Activated CD4-positive, CD25-positive, alpha-beta regulatory T cell (primary cell): Measurements from ENCODE around the gene ADAMTSL3.
"Not testable (repeated sequence)": the region's sequence is repeated elsewhere in the genome, so short reads cannot be mapped to it uniquely, and the experiment has no call there.

Source experiments
- DNase-seq, 4 experiments: peaks; one replicate each; lab custom pipeline; 2025; lab: John Stamatoyannopoulos, UW

ADAMTSL3 gene

DNA sequence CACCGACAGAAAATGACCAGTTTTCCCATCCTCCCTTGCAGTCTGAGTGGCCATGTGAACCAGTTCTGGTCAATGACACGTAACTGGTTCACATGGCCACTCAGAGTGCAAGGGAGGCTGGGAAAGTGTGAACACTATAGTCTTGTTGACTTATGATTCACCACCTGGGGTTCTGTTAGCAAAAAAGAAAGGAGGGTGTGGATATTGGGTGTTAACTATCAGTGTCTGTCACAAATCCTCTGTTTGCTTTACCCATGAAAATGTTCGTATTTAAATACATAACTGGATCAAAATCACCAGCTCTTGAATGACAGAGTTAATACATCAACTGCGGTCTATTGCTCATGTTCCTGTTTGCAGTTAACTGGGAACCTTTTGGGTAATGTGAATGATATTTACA is 92.3 kb downstream of the ADAMTSL3 start:
- no peak for DNase-seq

DNA sequence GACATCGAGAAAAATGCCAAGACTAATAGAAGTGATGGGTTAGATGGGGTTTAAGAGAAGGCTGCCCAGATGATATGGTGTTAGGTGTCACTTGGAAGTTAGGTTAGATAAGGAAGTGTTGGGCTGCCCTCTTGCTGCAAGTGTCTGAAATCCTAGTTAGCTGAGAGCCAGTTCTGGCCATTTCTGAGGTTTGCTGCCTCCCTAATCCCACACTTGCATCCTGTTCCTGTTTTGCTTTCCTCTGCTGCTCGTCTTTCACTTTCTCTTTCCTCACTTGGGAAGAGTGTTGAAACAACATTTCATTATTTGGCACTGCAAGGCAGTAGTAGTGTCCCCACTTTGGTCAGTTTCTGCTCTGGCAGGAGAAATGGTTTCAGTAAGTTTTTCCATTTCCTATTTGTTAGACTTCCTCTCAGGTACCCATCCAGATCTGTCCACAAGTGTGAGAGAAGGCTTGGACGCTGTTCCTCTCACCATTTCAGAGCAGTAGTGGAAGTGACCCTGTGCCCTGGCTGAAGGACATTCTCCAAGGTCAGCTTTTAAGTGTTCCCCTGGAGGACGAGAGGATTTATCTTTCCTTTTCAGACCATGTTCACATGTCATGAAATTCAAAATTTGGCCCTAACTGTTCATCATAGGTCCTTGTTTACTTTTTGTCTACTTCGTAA is 93.3 kb downstream of the ADAMTSL3 start:
- DNase-seq, result no peak

DNA sequence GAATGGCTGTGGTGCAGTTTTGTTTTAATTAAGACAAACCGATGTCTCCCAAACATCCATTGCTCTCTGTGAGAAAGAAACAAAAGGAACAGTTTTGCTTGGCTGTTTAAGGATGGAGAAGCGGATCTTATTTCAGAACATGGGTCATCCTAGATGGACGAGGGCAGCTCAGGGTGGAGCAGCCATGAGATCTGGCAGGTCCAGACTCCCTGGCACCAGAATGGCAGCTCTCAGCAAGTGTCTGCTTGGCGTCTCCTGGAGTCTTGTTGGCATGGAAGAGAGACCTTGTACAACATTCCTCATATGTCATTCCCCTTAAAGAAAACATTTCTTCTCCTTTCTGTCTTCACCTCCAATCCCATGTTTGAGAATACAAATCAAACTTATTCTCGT is 93.8 kb downstream of the ADAMTSL3 start:
- DNase-seq, result no peak

DNA sequence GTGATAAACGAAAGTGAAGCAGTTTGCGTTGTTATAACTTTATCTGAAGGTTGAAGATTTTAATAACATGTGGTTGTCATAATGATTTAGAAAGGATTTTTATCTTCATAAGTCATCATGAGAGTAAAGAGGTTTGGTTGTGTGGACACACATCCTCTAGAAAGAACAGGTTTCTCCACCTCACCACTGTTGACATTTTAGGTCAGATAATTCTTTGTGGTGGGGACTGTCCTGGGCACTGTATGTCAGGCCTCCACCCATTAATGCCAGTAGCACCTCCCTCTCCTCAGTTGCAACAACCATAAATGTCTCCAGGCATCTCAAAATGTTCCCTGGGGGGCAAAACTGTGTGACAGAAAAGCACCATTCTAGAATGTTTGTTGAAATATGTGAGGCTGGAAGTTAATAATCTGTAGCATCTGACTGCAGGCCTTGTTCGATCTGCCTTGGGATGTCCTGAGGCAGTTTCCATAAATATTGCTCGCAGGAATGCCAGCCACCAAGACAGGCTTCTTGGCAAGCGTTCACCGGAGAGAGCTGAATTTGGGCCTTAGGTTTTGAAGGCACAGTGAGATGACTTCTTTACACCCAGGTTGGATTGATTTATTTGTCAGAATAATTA is 100.1 kb downstream of the ADAMTSL3 start:
- DNase-seq, result no peak

DNA sequence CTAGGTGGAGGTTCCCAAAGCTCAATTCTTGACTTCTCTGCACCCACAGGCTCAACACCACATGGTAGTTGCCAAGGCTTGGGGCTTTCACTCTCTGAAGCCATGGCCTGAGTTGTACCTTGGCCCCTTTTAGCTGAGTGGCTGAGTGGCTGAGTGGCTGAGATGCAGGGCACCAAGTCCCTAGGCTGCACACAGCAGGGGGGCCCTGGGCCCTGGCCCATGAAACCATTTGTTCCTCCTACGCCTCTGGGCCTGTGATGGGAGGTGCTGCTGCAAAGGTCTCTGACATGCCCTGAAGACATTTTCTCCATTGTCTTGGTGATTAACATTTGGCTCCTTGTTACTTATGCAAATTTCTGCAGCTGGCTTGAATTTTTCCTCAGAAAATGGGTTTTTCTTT is 103.4 kb downstream of the ADAMTSL3 start:
- DNase-seq, result not testable (repeated sequence)

DNA sequence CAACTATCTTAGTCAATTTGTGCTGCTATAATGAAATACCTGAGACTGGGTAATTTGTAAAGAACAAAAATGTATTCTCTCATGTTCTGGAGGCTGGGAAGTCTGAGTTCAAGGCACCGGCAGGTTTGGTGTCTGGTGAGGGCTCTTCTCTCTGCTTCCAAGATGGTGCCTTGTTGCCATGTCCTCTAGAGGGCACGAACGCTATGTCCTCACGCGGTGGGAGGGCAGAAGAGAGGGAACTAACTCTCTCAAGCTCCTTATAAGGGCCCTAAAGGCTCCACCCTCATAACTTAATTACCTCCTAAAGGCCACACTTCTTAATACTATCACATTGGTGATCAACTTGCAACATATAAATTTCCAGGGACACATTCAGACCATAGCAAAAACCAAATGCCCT is 108.4 kb downstream of the ADAMTSL3 start:
- no peak for DNase-seq

DNA sequence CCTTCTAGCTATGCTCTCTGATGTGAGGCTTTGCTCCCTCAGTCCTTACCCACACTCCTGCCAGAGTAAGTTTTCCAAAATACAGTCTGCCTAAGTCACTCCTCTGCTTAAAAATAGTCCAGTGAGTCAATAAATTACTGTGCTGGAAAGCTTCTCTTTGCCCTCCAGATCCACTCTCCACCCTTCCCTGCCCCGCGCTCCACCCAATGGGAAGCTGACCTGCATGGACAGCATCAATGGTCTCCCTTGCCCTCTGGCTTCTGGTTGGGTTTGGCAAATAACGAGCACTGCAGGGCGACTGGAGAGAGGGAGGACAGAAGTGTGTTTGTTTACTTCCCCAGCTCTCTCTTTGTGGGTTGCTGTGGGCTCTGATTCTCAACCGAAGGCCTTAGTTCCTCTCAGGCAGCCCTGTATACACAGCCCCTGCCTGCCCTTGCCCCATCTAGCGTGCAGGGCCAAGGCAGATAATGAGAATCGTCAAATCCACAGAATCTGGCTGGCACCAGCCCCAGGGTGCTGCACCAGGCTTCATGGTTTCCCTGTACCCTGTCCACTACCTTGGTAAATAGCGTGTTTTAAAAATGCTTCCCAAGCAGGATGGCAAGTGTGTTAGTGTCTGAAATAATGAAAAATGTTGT is 110.4 kb downstream of the ADAMTSL3 start:
- DNase-seq, result no peak

DNA sequence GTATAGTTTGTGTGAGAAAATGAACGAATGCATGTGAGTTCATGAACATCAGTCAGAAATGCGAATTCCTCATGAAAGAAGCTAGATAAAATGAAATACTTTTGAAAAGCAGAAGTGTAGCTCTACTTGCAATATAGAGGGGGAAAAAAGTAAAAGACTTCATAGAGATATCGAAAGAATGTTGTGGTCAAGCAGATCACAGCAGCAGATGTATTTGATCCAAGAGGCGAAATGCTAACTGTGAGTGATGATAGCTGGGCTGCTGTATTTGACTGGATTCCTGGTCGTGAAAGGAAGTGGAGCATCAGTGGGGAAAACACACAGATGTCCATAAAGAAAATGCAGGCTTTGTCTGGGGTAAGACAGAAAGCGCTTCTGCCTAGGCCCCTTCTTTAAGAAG is 112.4 kb downstream of the ADAMTSL3 start:
- DNase-seq, result no peak

DNA sequence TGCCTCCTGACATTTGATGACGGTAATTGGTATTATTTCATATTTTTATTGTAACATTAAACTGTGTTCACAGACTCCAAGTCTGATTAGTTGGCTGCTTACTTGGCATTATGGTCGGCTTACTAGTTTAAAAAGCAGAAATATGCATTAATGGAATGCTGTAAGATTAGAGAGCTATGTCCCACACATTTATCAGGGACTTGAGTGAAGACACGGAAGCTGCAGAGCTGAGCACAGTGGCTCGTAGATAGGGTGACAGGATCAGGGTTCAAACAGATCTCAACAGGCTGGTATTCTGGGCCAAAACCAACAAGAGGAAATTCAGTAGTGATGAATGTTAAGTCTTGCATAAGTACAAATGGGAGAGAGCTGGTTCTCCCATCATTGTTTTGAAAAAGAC is 113.8 kb downstream of the ADAMTSL3 start:
- DNase-seq, result no peak

DNA sequence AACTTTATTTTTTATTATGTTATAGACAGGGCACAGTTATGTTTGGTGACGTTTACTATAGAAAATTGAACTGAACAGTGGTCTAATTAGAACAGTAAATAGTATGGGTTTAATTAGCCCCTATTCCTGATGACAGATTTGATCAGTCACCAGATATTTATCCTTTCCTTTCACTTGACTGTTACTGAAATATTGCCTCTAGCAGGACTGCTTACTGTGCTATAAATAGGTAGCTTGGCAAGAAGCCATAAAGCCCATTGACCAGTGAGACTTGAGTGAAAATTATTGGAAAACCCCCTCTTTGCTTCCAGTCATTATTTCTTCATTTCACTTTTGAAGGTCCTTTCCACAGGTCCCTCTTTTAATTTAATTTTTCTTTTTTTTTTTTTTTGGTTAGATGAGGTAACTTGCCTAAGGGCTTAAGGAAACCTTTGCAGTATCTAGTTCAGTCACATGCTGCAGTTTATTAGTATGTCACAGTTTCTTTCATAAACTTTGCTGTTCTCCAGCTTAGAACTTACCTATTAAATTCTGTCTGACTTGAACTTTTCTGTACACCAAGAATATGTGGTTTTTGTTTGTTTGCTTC is 115.6 kb downstream of the ADAMTSL3 start:
- no peak for DNase-seq

DNA sequence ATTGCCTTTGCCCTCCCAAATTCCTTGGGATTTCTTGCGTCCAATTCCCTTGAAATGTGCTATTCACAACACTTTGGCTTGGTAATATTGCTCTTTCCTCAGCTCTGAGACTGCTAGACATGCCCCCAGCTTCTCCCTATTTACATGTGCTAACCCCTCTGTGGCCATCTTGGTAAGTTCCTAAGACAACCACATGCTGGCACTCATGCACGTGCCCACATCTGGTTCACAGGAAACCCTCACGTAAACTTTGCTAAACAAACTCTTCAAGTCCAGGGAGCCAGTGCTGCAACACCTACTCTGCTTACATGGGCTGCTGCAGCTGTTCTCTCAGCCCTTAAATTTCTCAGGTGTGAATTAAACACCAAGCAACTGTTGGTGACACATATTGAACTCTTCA is 121.8 kb downstream of the ADAMTSL3 start:
- no peak for DNase-seq

DNA sequence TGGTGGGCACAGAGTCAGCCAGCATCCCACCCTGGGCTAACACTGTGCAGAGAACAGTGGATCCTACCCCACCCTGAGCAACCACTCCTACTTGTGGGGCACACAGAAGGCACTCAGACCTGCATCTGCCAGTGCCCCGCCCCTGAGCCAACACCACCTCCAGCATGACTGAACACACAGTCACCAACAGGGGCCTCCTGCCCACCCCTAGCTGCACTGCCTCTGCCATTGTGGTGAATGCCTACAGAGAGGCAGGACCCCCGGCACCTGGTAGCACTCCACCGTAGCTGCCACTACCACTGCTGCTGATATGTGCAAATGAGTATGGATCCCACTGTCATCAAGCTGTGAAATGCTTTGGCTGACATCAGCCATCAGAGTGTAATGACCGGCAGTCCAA is 123.1 kb downstream of the ADAMTSL3 start:
- DNase-seq, result no peak

DNA sequence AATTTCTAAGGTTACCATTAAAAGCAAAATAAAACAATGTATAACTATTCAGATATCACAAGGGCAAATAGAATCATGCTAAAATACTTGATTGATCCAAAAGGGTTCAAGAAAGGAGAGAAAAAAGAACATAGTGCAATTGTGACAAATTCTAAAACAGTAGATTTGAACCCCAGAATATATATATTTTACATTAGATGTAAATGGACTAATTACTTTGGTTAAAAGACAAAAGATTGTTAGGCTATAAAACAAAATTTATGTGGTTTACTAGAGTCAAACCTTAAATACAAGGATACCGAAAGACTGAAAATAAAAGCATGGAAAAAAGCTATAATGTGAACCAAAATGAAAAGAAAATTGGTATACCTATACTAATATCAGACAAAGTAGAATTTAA is 129.3 kb downstream of the ADAMTSL3 start:
- no peak for DNase-seq

DNA sequence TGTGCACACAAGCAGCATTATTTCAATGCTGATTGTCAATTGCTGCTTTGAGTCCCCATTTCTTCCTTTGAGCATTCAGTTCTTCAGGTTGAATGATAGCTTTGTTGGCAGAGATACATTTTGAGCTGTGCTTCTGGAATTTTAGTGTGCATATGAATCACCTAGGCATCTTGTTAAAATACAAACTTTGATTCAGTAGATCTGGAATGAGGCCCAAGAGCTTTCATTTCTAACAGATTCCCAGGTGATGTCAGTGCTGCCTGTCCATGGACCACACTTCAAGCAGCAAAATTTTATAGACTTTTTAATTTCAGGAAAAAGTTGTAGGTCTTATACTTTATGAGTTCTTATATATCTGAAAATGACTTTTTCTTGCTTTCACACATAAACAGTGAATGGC is 131.1 kb downstream of the ADAMTSL3 start:
- no peak for DNase-seq

DNA sequence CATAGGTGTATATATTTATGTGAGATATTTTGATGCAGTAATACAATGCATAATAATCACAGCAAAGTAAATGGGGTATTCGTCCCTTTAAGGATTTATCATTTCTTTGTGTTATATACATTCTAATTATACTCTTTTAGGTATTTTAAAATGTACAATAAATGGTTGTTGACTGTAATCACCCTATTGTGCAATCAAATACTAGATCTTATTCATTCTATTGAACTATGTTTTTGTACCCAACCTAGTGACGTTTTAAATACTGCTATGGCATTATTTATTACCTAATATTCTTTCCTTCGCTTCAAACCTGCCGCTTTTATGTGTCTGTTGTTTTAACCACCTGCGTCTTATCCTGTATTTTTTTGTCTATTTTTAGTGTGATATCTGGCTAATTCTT is 132.4 kb downstream of the ADAMTSL3 start:
- DNase-seq, result no peak

DNA sequence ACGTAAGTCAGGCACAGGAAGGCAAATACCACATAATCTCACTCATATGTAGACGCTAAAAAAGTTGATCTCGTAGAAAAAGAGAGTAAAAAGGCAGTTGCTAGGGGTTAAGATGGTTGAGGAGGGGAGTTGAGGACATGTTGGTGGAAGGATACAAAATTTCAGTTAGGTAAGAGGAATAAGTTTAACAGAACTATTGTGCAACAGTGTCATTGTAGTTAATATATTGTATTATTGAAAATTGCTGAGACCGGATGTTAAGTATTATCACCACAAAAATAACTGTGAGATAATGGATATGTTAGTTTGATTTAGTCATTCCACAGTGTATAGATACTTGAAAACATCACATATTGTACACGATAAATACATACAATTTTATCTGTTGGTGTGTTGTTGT is 139.1 kb downstream of the ADAMTSL3 start:
- DNase-seq, result no peak

DNA sequence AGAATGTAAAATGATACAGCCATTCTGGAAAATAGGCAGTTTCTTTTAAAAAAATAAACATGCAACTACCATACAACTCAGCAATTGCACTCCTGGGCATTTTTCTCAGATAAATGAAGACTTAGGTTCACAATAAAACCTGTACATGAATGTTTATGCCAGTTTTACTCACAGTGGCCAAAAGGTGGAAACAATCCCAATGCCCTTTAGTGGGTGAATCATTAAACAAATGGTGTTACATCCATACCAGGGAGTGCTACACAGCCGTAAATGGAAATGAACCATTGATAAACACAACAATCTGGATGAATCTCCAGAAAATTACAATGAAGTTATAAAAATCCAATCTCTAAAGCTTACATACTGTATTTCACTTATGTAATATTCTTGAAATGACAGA is 140.3 kb downstream of the ADAMTSL3 start:
- DNase-seq, result no peak

DNA sequence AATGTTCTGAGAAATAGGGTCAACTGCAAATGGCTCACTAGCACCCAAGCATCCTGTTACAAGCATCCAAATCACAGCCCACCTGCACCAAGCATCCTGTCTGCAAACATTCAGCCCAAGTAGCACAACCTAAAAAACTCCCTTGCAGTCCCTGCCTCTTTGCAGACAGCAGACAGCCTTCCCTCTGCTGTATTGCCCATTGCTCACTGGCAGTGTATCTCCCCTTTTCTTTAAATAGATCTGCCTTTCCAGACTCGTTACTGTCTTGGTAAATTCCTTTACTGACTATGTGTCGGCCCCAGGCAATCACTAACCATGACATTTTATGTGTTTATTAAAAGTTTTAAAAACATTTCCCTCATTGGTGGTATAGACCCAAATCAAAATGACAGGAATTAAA is 155.4 kb downstream of the ADAMTSL3 start:
- DNase-seq, result no peak

DNA sequence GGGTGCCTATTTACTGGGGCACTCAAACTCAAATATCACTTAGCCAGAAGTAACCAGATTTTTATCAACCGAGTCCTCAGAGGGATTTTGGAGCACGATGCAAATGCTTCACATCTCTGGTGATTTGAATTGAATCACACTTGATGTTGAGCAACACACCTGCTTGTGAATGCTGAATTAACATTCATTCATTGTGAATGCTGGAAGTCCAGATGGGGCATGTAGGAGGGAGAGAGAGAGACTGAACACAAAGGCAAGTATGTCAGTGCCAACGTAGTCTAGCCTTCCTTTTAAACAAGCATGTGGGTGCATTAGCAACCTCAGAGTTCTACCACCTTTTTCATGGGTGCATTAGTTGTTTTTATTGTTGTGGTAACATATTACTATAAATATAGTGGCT is 156.2 kb downstream of the ADAMTSL3 start:
- DNase-seq, result no peak

DNA sequence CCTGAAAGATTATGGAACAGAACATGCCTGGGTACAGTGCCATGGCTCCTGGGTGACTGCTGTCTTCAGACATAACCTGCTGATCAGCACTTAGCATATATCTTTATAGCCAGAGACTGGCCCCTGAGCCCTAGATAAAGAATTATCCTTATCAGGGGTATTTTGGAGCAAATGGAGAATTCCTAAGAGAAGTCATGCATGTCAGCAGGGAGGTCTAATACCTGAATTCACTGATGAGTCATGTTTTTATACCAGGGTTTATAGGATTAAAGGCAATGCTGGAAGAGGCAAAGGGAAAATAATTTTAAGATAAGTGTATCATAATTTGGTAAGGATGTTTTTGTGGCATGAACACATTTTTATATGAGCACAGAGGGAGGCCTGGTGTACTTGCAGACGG is 159.8 kb downstream of the ADAMTSL3 start:
- DNase-seq, result no peak

DNA sequence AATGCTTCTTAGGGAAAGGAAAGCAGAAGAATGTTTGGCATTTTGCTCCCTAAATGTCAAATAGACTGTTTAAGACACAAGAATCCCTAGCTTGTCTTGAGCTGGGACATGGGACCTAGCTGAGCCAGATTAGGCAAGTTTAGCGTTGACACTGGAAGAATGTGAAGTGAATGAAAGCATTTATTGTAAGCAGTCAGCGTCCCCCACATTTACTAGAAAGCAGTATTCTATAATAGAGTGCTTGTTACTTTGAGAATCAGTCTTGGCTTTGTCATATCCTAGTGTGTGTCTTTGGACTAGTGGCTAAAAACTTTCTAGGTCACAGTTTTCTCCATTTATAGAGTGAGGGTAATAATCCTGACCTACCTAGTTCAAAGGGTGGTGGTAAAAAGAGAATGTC is 161.6 kb downstream of the ADAMTSL3 start:
- DNase-seq, result no peak

DNA sequence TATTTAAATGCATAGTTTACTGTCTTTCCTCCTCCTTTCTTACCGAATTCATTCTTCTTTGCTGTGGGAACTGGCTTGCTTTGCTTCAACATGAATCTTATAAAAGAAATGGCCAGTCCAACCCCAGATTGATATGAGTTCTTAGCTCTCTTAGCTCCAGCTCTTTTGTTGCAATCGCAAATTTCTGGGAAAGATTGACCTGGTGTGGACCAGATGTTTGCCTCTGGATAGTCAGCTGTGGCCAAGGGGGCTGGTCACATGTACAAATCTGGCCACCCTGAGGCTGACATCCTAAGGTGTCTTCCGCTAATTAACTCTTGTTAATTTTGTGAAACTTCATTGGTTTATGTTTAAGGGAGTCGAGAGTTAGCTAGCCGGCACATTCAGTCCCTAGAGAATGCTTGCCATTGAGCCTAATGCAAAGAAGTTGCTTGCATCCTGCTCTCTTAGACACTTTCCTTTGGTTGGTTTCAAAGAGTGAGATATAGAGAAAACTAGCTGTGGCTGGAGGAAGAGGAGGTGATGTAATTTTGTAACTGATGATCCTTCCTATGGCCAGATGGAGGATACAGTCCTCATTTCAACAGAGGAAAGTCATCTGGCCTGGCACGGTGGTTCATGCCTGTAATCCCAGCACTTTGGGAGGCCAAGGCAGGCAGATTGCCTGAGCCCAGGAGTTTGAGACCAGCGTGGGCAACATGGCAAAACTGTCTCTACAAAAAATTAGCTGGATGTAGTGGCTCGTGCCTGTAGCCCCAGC is 162.4 kb downstream of the ADAMTSL3 start:
- DNase-seq, result no peak

DNA sequence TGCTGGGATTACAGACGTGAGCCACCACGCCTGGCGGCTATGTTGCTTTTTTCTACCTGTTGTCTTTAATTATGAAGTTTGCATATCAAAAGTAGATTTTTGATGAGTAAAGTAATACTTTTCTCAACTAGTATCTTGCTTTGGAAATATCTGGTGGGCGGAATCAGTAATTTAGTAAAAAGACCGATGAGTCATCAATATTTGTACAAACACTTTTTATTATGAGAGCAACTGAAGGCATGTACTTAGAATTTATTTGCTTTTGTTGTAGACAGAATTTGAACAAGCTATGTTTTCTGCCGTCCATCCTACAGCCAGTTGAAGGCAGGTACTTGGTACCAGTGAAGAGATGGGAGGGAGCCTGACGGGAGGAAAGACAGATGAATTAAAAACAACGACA is 164.7 kb downstream of the ADAMTSL3 start:
- no peak for DNase-seq
